GM21367 (cell line): ENCODE measurements around the gene AQP12B.
"Not testable (repeated sequence)": the region's sequence is repeated elsewhere in the genome, so short reads cannot be mapped to it uniquely, and the experiment has no call there.

ENCODE experiments used
- ATAC-seq: cut with Tn5 transposase; IDR thresholded peaks from one replicate; pipeline ENCODE4 v1.9.1; 2021; ENCODE audit not compliant: unreplicated experiment

Gene AQP12B

GRCh38 chr2:240685771-240686371 lies 3.2 kb upstream of the AQP12B start:
- no peak for ATAC-seq

GRCh38 chr2:240683980-240684728 lies 1.5 kb upstream of the AQP12B start:
- ATAC-seq = not testable (repeated sequence)

- not testable (repeated sequence) for ATAC-seq
These were observed 769 bp upstream of the AQP12B start for GRCh38 chr2:240683329-240683979.

- ATAC-seq = not testable (repeated sequence)
These were observed 2.5 kb downstream of the AQP12B start for GRCh38 chr2:240680185-240680584.

- not testable (repeated sequence) for ATAC-seq
These were observed 3.8 kb downstream of the AQP12B start for GRCh38 chr2:240678909-240679308.

GRCh38 chr2:240678043-240678442 lies 4.6 kb downstream of the AQP12B start:
- ATAC-seq = not testable (repeated sequence)

GRCh38 chr2:240675345-240675744 lies 7.3 kb downstream of the AQP12B start:
- not testable (repeated sequence) for ATAC-seq

- not testable (repeated sequence) for ATAC-seq
These were observed 8.1 kb downstream of the AQP12B start for GRCh38 chr2:240674461-240675184.

GRCh38 chr2:240672701-240673190 lies 9.9 kb downstream of the AQP12B start:
- no peak for ATAC-seq

- ATAC-seq = no peak
These were observed 10.5 kb downstream of the AQP12B start for GRCh38 chr2:240672076-240672700.

GRCh38 chr2:240670950-240671349 lies 11.7 kb downstream of the AQP12B start:
- ATAC-seq = no peak

GRCh38 chr2:240670402-240670801 lies 12.3 kb downstream of the AQP12B start:
- no peak for ATAC-seq

- ATAC-seq = no peak
These were observed 18.1 kb downstream of the AQP12B start for GRCh38 chr2:240664622-240665021.

- no peak for ATAC-seq
These were observed 19.0 kb downstream of the AQP12B start for GRCh38 chr2:240663546-240664190.

GRCh38 chr2:240662681-240663080 lies 20.0 kb downstream of the AQP12B start:
- ATAC-seq = no peak

GRCh38 chr2:240659883-240660282 lies 22.8 kb downstream of the AQP12B start:
- not testable (repeated sequence) for ATAC-seq

- peak; percentile 58 for ATAC-seq
These were observed 26.5 kb downstream of the AQP12B start for GRCh38 chr2:240655931-240656886.

GRCh38 chr2:240651185-240651584 lies 31.5 kb downstream of the AQP12B start:
- no peak for ATAC-seq
